HCT116 (cell line): ENCODE results near the gene OR6K2. TPM values are rescaled to one million over a fixed set of nuclear protein-coding genes. Genes with fewer than 3 reads are reported as not detected.

Experiments
- ATAC-seq: fragments of 200-7000 bp; cut with Tn5 transposase; 2 replicates; pipeline ENCODE4 v1.9.1; 2020; ENCODE audit warnings: mild to moderate bottlenecking, moderate library complexity
- BruUV-seq: library from RNA; stranded (reverse); fragments of 400-500 nt; replicated peaks from 2 replicates; lab custom pipeline; 2021; lab: Mats Ljungman, UMichigan
- CTCF ChIA-PET: fragments of 300-600 bp; sonication (Branson Sonifier 250); formaldehyde crosslinking; loops from one replicate; lab custom pipeline; 2021; ENCODE audit warnings: antibody characterized with exemption; lab: Charles Lee
- POLR2A ChIA-PET: fragments of 300-600, 350-600 bp; sonication (Branson Sonifier 250); formaldehyde crosslinking; loops from one replicate; lab custom pipeline; 2021; ENCODE audit warnings: antibody characterized with exemption; lab: Charles Lee
- RAD21 ChIA-PET, 2 experiments: fragments of 300-600 bp; sonication (Branson Sonifier 250); formaldehyde crosslinking; loops; one replicate each; lab custom pipeline; 2023; ENCODE audit warnings: low total read pairs in 2 of 2; ENCODE audit not compliant: uncharacterized antibody in 2 of 2, unreplicated experiment in 2 of 2, low non-redundant PET in 1 of 2; lab: Charles Lee
- DNase-seq: peaks from one replicate; pipeline ENCODE4 v3.0.0-alpha.2; 2010; ENCODE audit warnings: low read depth, low spot score
- H2AFZ ChIP-seq: fragments of 200-600 bp; shearing (Covaris generic), sonication (generic); 2 replicates; pipeline ENCODE4 v1.6.1; 2017; ENCODE audit warnings: low read depth, mixed run types, mixed read lengths, antibody characterized with exemption, low read length; ENCODE audit not compliant: poor library complexity, severe bottlenecking
- H3K27ac ChIP-seq: 2 replicates; pipeline ENCODE4 v1.5.1; 2012; ENCODE audit warnings: low read depth, low read length
- H3K27me3 ChIP-seq: fragments of 200-600 bp; sonication (generic); 2 replicates; pipeline ENCODE4 v1.6.1; 2016; ENCODE audit warnings: mixed run types, low read length, mixed read lengths; ENCODE audit not compliant: insufficient read depth
- H3K36me3 ChIP-seq, 2 experiments: fragments of 200-500 bp in 1 of 2; fragments of 200-600 bp in 1 of 2; sonication (Bioruptor generic) in 1 of 2; sonication (generic) in 1 of 2; 2 replicates each; pipeline versions ENCODE4 v1.5.1 to v1.6.1; 2014 to 2016; ENCODE audit warnings: low read length in 2 of 2, inconsistent platforms in 1 of 2, mixed read lengths in 1 of 2, mixed run types in 1 of 2; ENCODE audit not compliant: insufficient read depth in 2 of 2, control insufficient read depth in 1 of 2
- H3K4me1 ChIP-seq, 2 experiments: fragments of 200-600 bp in 1 of 2; sonication (generic) in 1 of 2; 2 replicates each; pipeline versions ENCODE4 v1.5.1 to v1.6.1; 2012 to 2017; ENCODE audit warnings: low read length in 2 of 2, inconsistent platforms in 1 of 2, mild to moderate bottlenecking in 1 of 2, mixed read lengths in 1 of 2, mixed run types in 1 of 2, moderate library complexity in 1 of 2; ENCODE audit not compliant: insufficient read depth in 2 of 2, control insufficient read depth in 1 of 2
- H3K4me2 ChIP-seq: fragments of 200-600 bp; sonication (generic); 2 replicates; pipeline ENCODE4 v1.6.1; 2017; ENCODE audit warnings: mixed run types, low read length, mixed read lengths
- H3K4me3 ChIP-seq, 2 experiments: fragments of 200-600 bp in 1 of 2; sonication (generic) in 1 of 2; replicated peaks in 1 of 2; 2 replicates each; pipeline ENCODE4 v1.5.1; 2011 to 2016; ENCODE audit warnings: low read length in 2 of 2, control low read depth in 1 of 2, low read depth in 1 of 2, mild to moderate bottlenecking in 1 of 2, mixed read lengths in 1 of 2, mixed run types in 1 of 2
- H3K79me2 ChIP-seq: fragments of 200-600 bp; sonication (generic); 2 replicates; pipeline ENCODE4 v1.6.1; 2017; ENCODE audit warnings: mild to moderate bottlenecking, mixed run types, low read length, moderate library complexity, mixed read lengths; ENCODE audit not compliant: insufficient read depth
- H3K9ac ChIP-seq: fragments of 200-600 bp; sonication (generic); 2 replicates; pipeline ENCODE4 v1.6.1; 2016; ENCODE audit warnings: low read length, mixed read lengths
- H3K9me2 ChIP-seq: fragments of 200-600 bp; sonication (generic), shearing (Covaris generic); 2 replicates; pipeline ENCODE4 v1.6.1; 2017; ENCODE audit warnings: mixed run types, mild to moderate bottlenecking, moderate library complexity; ENCODE audit not compliant: insufficient read depth
- H3K9me3 ChIP-seq, 2 experiments: fragments of 200-500 bp in 1 of 2; fragments of 200-600 bp in 1 of 2; sonication (Bioruptor generic) in 1 of 2; sonication (generic) in 1 of 2; 2 replicates each; pipeline ENCODE4 v1.6.1; 2014 to 2017; ENCODE audit warnings: low read length in 2 of 2, mixed read lengths in 2 of 2, inconsistent platforms in 1 of 2, low read depth in 1 of 2, mild to moderate bottlenecking in 1 of 2, mixed run types in 1 of 2, moderate library complexity in 1 of 2; ENCODE audit not compliant: control insufficient read depth in 1 of 2, insufficient read depth in 1 of 2
- H4K20me1 ChIP-seq: fragments of 200-600 bp; sonication (generic), shearing (Covaris generic); 2 replicates; pipeline ENCODE4 v1.6.1; 2017; ENCODE audit warnings: mixed run types, mild to moderate bottlenecking, moderate library complexity; ENCODE audit not compliant: insufficient read depth
- ATF3 ChIP-seq: IDR thresholded peaks from 2 replicates; pipeline ENCODE4 v1.6.1; 2012
- CBX3 ChIP-seq: IDR thresholded peaks from 2 replicates; pipeline ENCODE4 v1.6.1; 2012; ENCODE audit warnings: low read depth
- CEBPB ChIP-seq: IDR thresholded peaks from 2 replicates; pipeline ENCODE4 v1.6.1; 2012; ENCODE audit warnings: low read depth
- EGR1 ChIP-seq: IDR thresholded peaks from 2 replicates; pipeline ENCODE4 v1.6.1; 2012; ENCODE audit warnings: low read depth
- ELF1 ChIP-seq: IDR thresholded peaks from 2 replicates; pipeline ENCODE4 v1.6.1; 2012; ENCODE audit warnings: low read depth, borderline replicate concordance
- EZH2 ChIP-seq: fragments of 200-600 bp; sonication (generic); IDR thresholded peaks from 2 replicates; pipeline ENCODE4 v1.6.1; 2017; ENCODE audit warnings: antibody characterized with exemption, mixed run types
- EZH2phosphoT487 ChIP-seq: fragments of 200-600 bp; IDR thresholded peaks from 2 replicates; pipeline ENCODE4 v1.6.1; 2018; ENCODE audit warnings: antibody characterized with exemption, borderline replicate concordance
- JUND ChIP-seq: IDR thresholded peaks from 2 replicates; pipeline ENCODE4 v1.6.1; 2012
- MAX ChIP-seq: IDR thresholded peaks from 2 replicates; pipeline ENCODE4 v1.6.1; 2012
- POLR2A ChIP-seq: IDR thresholded peaks from 2 replicates; pipeline ENCODE4 v1.7.0; 2011; ENCODE audit warnings: borderline replicate concordance; ENCODE audit not compliant: insufficient read depth, insufficient read length; ENCODE audit errors: extremely low read depth
- POLR2AphosphoS5 ChIP-seq: IDR thresholded peaks from 2 replicates; pipeline ENCODE4 v1.6.1; 2011; ENCODE audit warnings: mild to moderate bottlenecking, low read depth, low read length, moderate library complexity
- SIN3A ChIP-seq: IDR thresholded peaks from 2 replicates; pipeline ENCODE4 v1.6.1; 2012; ENCODE audit warnings: low read depth
- SP1 ChIP-seq: IDR thresholded peaks from 2 replicates; pipeline ENCODE4 v1.6.1; 2012; ENCODE audit warnings: low read depth
- ZBTB33 ChIP-seq: IDR thresholded peaks from 2 replicates; pipeline ENCODE4 v1.6.1; 2011; ENCODE audit warnings: mild to moderate bottlenecking, low read length, moderate library complexity; ENCODE audit not compliant: insufficient replicate concordance; ENCODE audit errors: extremely low read depth
- ZFX ChIP-seq: fragments of 450-650 bp; IDR thresholded peaks from 2 replicates; pipeline ENCODE4 v1.6.1; 2017
- ZNF274 ChIP-seq: fragments of 200-500 bp; sonication (Bioruptor generic); IDR thresholded peaks from 2 replicates; pipeline ENCODE4 v1.6.1; 2014; ENCODE audit warnings: mild to moderate bottlenecking, low read depth, low read length, inconsistent platforms
- intact Hi-C: fragments of 100-400 bp; cut with micrococcal nuclease; formaldehyde crosslinking; loops from 2 replicates; pipeline ENCODE4 v1.10.0; 2022
- total RNA-seq: library from RNA; stranded (reverse); gene quantifications from one replicate; pipeline ENCODE4 v1.2.1, GENCODE V29; 2021; ENCODE audit not compliant: unreplicated experiment
- TF ChIP-seq, protein P1 (sequence below), 3 experiments: fragments of 200-600 bp in 1 of 3; sonication (generic) in 1 of 3; IDR thresholded peaks in 2 of 3; conservative IDR thresholded peaks in 1 of 3; 2 replicates each; pipeline ENCODE4 v1.5.1; 2012 to 2017; ENCODE audit warnings: low read depth in 2 of 3, low read length in 2 of 3, antibody characterized with exemption in 1 of 3, borderline replicate concordance in 1 of 3, control low read depth in 1 of 3, mild to moderate bottlenecking in 1 of 3, mixed read lengths in 1 of 3, mixed run types in 1 of 3, moderate library complexity in 1 of 3; ENCODE audit not compliant: insufficient read depth in 1 of 3

Gene OR6K2
- total RNA-seq, 1 experiment from 2014 or later: not detected

DNA sequence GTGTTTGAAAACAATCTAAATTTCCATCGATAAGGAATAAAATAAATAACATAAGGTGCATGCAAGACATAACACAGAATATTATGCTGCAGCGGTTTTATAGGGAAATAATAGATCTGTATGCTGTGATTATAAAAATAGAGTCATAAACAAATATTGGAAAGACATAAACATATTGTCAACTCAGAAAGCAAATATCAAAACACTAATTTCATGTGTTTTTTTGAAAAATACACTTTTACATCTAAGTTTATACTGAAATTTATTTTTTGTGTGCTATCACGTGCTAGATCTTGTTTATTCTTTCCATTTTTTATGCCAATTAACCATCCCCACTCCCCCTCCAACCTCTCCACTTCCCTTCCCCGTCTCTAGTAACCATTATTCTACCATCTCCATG is 10.6 kb upstream of the OR6K2 start:
- H3K4me3 ChIP-seq: no peak overlapping the region
- H3K9ac ChIP-seq: no peak overlapping the region
- no peaks in the 10 kb centered on the region for H4K20me1 ChIP-seq
- no peaks in the 10 kb centered on the region for H3K79me2 ChIP-seq
- no peaks in the 10 kb centered on the region for H3K4me1 ChIP-seq
- ATAC-seq: no peak
- no TSS peak for BruUV-seq
- no peaks in the 10 kb centered on the region; a peak in 1 of 4 replicates for H3K9me3 ChIP-seq
- POLR2A ChIA-PET: no interaction called here
- CTCF ChIA-PET: no interaction called here
- H3K36me3 ChIP-seq: no peaks in the 10 kb centered on the region
- no peak overlapping the region for H3K4me2 ChIP-seq
- no peak overlapping the region for H3K27ac ChIP-seq
- H3K9me2 ChIP-seq: no peaks in the 10 kb centered on the region
- no peaks in the 10 kb centered on the region for H3K27me3 ChIP-seq
- H2AFZ ChIP-seq: no peak overlapping the region
- TF ChIP-seq MAX: no peak
- TF ChIP-seq, protein P1, sequence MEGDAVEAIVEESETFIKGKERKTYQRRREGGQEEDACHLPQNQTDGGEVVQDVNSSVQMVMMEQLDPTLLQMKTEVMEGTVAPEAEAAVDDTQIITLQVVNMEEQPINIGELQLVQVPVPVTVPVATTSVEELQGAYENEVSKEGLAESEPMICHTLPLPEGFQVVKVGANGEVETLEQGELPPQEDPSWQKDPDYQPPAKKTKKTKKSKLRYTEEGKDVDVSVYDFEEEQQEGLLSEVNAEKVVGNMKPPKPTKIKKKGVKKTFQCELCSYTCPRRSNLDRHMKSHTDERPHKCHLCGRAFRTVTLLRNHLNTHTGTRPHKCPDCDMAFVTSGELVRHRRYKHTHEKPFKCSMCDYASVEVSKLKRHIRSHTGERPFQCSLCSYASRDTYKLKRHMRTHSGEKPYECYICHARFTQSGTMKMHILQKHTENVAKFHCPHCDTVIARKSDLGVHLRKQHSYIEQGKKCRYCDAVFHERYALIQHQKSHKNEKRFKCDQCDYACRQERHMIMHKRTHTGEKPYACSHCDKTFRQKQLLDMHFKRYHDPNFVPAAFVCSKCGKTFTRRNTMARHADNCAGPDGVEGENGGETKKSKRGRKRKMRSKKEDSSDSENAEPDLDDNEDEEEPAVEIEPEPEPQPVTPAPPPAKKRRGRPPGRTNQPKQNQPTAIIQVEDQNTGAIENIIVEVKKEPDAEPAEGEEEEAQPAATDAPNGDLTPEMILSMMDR (IDR thresholded peaks at IDR 0.05 in 2 of 3, conservative IDR thresholded peaks at IDR 0.05 in 1 of 3; ENCODE audit: borderline replicate concordance in 1 of 3, insufficient read depth in 1 of 3, low read depth in 2 of 3, low read length in 2 of 3): no peak
- TF ChIP-seq EZH2phosphoT487: no peak
- no peak for TF ChIP-seq SIN3A
- no peak for TF ChIP-seq SP1
- TF ChIP-seq ELF1: no peak
- TF ChIP-seq ZFX: no peak
- TF ChIP-seq POLR2AphosphoS5: no peak
- TF ChIP-seq POLR2A: no peak
- no peak for TF ChIP-seq CBX3
- TF ChIP-seq JUND: no peak
- no peak for TF ChIP-seq ZNF274
- no peak for TF ChIP-seq EGR1
- no peak for TF ChIP-seq ZBTB33
- no peak for TF ChIP-seq CEBPB
- TF ChIP-seq ATF3: no peak
- no peak for TF ChIP-seq EZH2
- intact Hi-C loops: no loop called here
- RAD21 ChIA-PET: no interaction called here
- no peak for DNase-seq
